ENCODE measurements around the gene ZCCHC7.

ZCCHC7 gene

GRCh38 chr9:37100741-37101140, 19.6 kb upstream of the ZCCHC7 start:
- TF ChIP-seq TAF1 (IDR thresholded peaks at IDR 0.05; ENCODE audit: borderline replicate concordance, insufficient read depth, low read length) (no peak), FOXP2 (optimal IDR thresholded peaks at IDR 0.05; ENCODE audit: borderline replicate concordance, extremely low read depth, extremely low read length, insufficient read depth) (no peak), SIN3A (IDR thresholded peaks at IDR 0.05; ENCODE audit: borderline replicate concordance, insufficient read depth, low read length) (no peak), POLR2AphosphoS5 (IDR thresholded peaks at IDR 0.05; ENCODE audit: low read depth, low read length) (no peak)
- TF ChIP-seq, protein P1, sequence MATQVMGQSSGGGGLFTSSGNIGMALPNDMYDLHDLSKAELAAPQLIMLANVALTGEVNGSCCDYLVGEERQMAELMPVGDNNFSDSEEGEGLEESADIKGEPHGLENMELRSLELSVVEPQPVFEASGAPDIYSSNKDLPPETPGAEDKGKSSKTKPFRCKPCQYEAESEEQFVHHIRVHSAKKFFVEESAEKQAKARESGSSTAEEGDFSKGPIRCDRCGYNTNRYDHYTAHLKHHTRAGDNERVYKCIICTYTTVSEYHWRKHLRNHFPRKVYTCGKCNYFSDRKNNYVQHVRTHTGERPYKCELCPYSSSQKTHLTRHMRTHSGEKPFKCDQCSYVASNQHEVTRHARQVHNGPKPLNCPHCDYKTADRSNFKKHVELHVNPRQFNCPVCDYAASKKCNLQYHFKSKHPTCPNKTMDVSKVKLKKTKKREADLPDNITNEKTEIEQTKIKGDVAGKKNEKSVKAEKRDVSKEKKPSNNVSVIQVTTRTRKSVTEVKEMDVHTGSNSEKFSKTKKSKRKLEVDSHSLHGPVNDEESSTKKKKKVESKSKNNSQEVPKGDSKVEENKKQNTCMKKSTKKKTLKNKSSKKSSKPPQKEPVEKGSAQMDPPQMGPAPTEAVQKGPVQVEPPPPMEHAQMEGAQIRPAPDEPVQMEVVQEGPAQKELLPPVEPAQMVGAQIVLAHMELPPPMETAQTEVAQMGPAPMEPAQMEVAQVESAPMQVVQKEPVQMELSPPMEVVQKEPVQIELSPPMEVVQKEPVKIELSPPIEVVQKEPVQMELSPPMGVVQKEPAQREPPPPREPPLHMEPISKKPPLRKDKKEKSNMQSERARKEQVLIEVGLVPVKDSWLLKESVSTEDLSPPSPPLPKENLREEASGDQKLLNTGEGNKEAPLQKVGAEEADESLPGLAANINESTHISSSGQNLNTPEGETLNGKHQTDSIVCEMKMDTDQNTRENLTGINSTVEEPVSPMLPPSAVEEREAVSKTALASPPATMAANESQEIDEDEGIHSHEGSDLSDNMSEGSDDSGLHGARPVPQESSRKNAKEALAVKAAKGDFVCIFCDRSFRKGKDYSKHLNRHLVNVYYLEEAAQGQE (IDR thresholded peaks at IDR 0.05; ENCODE audit: insufficient read depth in 1 of 2, low read depth in 2 of 2, low read length in 2 of 2), result no peak

- TF ChIP-seq, protein P1 (IDR thresholded peaks at IDR 0.05; ENCODE audit: insufficient read depth in 1 of 2, low read depth in 2 of 2, low read length in 2 of 2), result no peak
- TF ChIP-seq FOXP2 (optimal IDR thresholded peaks at IDR 0.05; ENCODE audit: borderline replicate concordance, extremely low read depth, extremely low read length, insufficient read depth) (no peak), TAF1 (IDR thresholded peaks at IDR 0.05; ENCODE audit: borderline replicate concordance, insufficient read depth, low read length) (no peak), SIN3A (IDR thresholded peaks at IDR 0.05; ENCODE audit: borderline replicate concordance, insufficient read depth, low read length) (no peak), POLR2AphosphoS5 (IDR thresholded peaks at IDR 0.05; ENCODE audit: low read depth, low read length) (no peak)
Observed at GRCh38 chr9:37102486-37102885, 17.9 kb upstream of the ZCCHC7 start.

- TF ChIP-seq, protein P1 (IDR thresholded peaks at IDR 0.05; ENCODE audit: insufficient read depth in 1 of 2, low read depth in 2 of 2, low read length in 2 of 2), result no peak
- TF ChIP-seq FOXP2 (optimal IDR thresholded peaks at IDR 0.05; ENCODE audit: borderline replicate concordance, extremely low read depth, extremely low read length, insufficient read depth) (no peak), POLR2AphosphoS5 (IDR thresholded peaks at IDR 0.05; ENCODE audit: low read depth, low read length) (no peak)
Observed at GRCh38 chr9:37104183-37104889, 16.0 kb upstream of the ZCCHC7 start.

GRCh38 chr9:37105234-37105633, 15.1 kb upstream of the ZCCHC7 start:
- TF ChIP-seq SIN3A (IDR thresholded peaks at IDR 0.05; ENCODE audit: borderline replicate concordance, insufficient read depth, low read length), result no peak
- no peak for TF ChIP-seq POLR2AphosphoS5 (IDR thresholded peaks at IDR 0.05; ENCODE audit: low read depth, low read length)
- no peak for TF ChIP-seq TAF1 (IDR thresholded peaks at IDR 0.05; ENCODE audit: borderline replicate concordance, insufficient read depth, low read length)
- TF ChIP-seq, protein P1 (IDR thresholded peaks at IDR 0.05; ENCODE audit: insufficient read depth in 1 of 2, low read depth in 2 of 2, low read length in 2 of 2), result no peak
- TF ChIP-seq FOXP2 (optimal IDR thresholded peaks at IDR 0.05; ENCODE audit: borderline replicate concordance, extremely low read depth, extremely low read length, insufficient read depth), result no peak

All from PFSK-1 (cell line).